Right ventricle myocardium inferior (tissue), 1 donor: ENCODE measurements around the gene UBE4A. TPM values are rescaled to one million over a fixed set of nuclear protein-coding genes. Genes with fewer than 3 reads are reported as not detected.

Source experiments
- total RNA-seq: library from RNA; stranded (reverse); fragmentation: NEBNext Ultra II Directional; extraction: Animal tissue kit (Norgen Biotek cat#: 25700); gene quantifications from one replicate; pipeline ENCODE4 v1.2.1, GENCODE V29; 2021
- donor health status: DM: no; HTN: yes; CAD: no; lungs with severe emphysema.

The UBE4A gene
- total RNA-seq, 1 donor from 2014 or later, result 32.0 TPM

Other genes starting within 250 kb of the UBE4A start
- 12.6 TPM for gene SCN4B, start 206.8 kb upstream of the UBE4A start, total RNA-seq
- 18.3 TPM for gene SCN2B, start 183.0 kb upstream of the UBE4A start, total RNA-seq
- 3.3 TPM for gene JAML, start 134.6 kb upstream of the UBE4A start, total RNA-seq
- gene MPZL3, start 107.2 kb upstream of the UBE4A start, total RNA-seq, result 2.2 TPM
- gene MPZL2, start 95.3 kb upstream of the UBE4A start, total RNA-seq, result 11.4 TPM
- 0.70 TPM for gene CD3E, start 54.9 kb upstream of the UBE4A start, total RNA-seq
- not detected for gene CD3D, start 16.9 kb upstream of the UBE4A start, total RNA-seq
- gene CD3G, start 15.3 kb upstream of the UBE4A start, total RNA-seq, result 0.78 TPM
- 762 TPM for gene ATP5MG, start 42.0 kb downstream of the UBE4A start, total RNA-seq
- gene KMT2A, start 76.9 kb downstream of the UBE4A start, total RNA-seq, result 24.3 TPM
- gene TTC36, start 167.9 kb downstream of the UBE4A start, total RNA-seq, result 0.92 TPM
- gene TMEM25, start 171.6 kb downstream of the UBE4A start, total RNA-seq, result 10.8 TPM
- 24.9 TPM for gene IFT46, start 206.3 kb downstream of the UBE4A start, total RNA-seq
- gene ARCN1, start 212.8 kb downstream of the UBE4A start, total RNA-seq, result 93.4 TPM
- 115 TPM for gene PHLDB1, start 248.0 kb downstream of the UBE4A start, total RNA-seq